DMS 273 treated with DMSO at 0.1 percent for 48 hours (cell line): ENCODE data around the gene SYPL1.

Experiments
- DNase-seq: peaks from one replicate; lab custom pipeline; 2025; lab: John Stamatoyannopoulos, UW

SYPL1 gene

DNA sequence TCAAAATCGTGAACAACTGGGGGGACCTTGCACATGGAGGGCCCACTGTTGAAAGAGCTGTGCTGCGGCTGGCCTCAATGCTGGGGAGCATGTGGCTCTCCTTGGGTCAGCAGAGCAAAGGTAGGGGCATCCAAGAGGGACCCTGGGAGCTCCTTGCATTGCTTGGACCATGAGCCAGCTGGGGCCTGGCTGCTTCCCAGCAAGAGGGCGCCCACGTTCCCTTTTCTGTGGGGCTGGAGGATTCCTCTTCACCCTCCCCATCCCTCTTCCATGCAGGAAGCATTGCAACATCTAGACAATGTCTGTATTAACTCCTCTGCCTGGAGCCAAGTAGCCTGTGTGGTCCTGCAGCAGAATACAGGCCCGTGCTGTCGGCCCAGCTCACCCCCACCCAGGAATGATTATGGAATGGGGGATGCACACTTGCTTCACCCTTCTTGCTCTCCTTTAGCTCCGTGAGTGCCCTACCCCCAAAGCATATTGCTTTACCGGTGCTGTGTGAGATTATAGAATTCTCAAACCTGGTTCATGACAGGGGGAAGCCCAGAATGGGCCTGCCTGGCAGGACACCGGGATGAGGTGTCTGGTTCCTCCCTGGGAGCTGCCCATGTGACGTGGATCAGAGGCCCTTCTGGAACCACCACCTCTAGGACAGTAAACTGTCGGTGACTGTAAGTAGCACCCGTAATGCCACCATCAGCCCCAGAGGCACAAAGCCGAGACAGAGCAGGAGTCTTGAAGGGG lies 61.9 kb downstream of the SYPL1 start:
- DNase-seq = no peak

DNA sequence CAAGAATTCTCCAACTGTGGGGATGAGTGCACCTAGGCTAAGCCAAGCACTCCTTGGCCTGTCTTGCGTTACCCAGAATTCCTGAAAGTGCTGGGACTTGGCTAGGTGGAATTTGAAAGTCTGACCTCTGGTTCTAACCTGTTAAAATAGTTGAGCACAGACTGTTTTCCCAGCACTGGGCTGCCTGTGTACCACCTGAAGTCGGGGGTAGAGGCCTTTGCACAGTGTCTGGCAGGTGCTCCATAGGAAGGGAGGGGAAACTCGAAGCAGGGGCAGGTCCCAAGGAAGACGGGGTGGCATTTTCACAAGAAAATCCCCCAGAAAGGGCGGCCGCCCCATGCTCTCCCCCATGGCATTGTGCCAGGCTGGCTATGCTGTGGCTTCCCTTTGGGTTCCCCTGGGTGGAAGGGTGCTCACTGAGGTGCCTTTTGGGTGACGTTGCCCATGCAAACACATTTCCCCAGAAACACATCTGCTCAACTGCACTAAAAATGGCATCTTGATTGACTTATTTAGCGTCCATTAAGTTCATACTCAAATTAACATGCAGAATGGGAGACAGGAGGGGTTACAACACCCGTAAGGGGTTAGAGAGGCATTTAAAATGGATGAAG lies 62.9 kb downstream of the SYPL1 start:
- no peak for DNase-seq

DNA sequence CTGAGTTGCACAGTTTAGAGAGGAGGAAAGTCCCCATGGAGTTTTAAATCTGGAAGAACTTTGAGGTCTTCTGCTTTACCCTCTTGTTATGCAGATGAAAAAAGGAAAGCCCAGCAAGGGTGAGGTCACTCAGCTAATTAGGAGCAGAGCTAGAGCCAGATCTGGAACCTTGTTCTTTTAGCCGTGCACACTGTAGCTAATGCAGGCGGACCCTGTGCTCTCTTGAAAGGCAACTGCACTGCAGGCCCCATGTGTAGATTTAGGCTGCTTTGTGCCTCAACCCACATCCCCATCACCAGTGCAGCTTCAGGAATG lies 63.4 kb downstream of the SYPL1 start:
- DNase-seq = no peak

DNA sequence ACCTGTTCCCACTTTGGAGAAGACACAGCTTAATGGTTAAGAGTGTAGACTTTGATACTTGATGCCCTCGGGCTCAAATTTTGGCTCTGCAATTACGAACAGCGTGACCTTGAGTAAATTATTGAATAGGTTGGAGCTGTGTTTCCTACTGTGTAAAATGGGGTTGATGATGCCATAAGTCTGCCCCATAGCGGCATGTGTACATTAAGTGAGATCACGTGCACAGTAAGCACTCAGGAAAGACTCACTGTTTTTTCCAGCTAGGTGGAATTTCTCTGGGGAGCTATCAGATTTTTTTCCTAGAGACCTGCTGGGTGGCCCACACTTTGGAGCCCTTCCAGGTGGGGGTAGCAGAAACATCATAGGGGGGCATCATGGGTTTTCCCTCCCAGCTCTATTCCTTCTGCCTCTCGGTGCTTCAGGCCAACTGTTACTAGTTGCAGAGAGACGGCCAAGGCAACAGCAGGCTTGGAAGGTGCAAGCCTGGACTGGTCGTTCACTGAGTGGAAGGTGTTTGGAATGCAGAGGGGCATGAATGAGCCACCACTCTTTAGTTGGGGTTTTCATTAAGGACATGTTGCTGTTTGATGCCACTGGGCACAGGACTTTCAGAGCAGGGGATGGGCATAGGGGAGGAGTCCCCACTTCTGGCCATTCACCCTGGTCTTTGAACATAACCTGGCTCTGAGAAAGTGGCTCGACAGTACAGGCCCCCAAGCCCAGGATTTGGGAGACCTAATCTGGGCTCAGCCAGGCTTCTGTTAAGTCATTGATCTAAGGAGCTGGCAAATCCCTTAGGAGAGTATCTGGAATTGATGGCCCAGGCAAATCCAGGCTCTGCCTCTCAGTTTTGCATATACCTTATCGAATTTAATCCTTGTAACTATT lies 64.0 kb downstream of the SYPL1 start:
- DNase-seq = peak; percentile 94

DNA sequence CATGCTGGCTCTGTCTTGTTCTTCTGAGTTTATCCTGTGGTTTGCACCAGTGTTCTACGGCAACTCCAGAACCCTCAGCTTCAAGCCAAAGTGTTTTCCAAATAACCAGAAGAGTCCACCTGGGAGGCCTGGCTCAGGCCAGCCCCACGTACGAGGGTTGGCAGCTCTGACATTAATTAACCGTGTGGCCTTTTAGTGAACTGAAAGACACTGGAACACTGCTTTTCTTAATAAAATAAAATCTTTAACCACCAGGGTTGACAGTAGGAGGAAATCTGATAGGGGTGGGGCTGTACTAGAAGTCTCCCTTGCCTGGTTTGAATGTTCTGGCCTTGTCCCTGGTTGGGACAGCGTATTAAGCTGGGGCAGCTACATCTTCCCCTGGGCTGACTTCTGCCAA lies 64.9 kb downstream of the SYPL1 start:
- DNase-seq = peak; percentile 21

DNA sequence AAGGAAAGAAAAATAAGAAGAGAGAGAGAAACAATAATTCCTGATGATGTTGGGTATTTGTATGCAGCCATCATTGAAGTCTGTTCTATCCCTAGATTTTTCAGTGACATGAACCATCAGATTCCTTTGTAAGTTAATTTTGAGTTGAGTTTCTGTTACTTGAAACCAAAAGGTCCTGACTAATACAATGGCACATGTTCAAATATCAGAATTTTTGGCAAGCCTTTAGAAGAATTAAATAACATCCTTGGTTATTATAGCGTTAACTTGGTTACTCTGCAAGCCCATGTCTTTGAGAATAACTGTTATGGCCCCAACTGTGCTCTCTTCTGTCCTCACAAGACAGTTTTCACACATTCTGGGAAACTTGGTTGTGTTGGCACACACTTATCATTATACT lies 66.5 kb downstream of the SYPL1 start:
- no peak for DNase-seq

DNA sequence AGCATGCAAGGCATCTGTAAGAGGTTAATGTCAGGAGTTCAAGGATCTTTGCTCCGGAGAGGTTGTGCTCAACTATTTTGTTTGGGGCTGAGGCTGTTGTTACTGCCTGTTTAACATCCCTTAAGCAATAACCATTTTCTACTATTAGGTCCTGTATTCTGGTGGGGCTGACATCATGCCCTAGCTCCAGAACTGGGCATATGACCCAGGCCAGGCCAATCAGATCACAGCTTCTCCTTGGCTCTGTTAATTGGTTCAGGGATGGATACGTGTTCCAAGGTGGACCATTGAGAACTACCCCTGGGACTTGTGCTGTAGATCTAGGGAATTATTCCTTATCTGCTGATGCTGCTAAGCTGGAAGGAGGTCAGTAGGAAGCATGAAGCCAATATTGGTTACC lies 67.0 kb downstream of the SYPL1 start:
- no peak for DNase-seq

DNA sequence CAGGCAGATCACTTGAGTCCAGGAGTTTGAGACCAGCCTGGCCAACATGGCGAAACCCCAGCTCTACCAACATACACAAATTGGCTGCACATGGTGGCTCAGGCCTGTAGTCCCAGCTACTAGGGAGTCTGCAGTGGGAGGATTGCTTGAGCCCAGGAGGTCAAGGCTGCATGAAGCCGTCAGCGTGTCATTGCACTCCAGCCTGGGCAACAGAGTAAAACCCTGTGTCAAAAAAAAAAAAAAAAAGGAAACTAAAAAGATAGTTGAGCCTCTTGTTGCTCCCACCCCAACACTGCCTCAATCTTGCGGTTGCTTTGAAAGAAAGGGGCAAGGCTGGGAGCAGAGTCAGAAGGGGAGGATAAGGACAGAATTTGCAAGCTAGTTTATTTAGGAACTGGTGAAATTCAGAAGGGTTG lies 69.9 kb downstream of the SYPL1 start:
- no peak for DNase-seq

DNA sequence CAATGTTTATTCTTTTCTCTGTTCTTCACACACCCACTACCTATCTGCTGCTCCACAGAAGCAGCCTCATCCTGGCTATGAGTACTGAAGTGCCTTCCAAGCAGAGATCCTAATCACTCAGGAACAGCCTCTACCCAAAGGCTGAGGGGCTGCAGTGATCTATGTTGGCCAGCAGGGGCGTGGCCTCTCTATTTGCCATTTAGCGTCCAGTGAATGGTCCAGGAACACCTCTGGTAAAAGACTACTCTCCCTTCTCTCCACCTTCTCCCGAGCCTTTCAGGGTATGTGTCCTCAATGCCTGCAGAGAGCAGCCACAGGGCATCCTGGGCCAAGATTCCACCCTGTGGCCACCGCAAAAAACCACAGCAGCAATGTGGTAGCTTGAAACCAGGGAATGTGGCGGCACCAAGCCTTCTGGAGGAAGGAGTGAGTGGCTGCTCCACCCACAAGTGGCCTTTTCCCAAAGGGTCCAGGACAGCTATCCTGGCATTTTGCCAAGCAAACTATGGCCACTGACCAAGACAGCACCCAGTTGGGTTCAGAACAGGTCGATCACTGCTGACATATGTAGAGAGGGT lies 70.9 kb downstream of the SYPL1 start:
- no peak for DNase-seq
